A549 (cell line): ENCODE results near the gene MAP2K6. TPM values are rescaled to one million over a fixed set of nuclear protein-coding genes. Genes with fewer than 3 reads are reported as not detected.

Experiments
- ATAC-seq, 2 experiments: fragments of 200-7000 bp in 1 of 2; fragments of >200 bp in 1 of 2; cut with Nextera tagmentation in 1 of 2; cut with Tn5 transposase in 1 of 2; 3 replicates each; pipeline versions ENCODE4 v1.8.0 to v1.9.1; 2018 to 2020; ENCODE audit warnings: mild to moderate bottlenecking in 1 of 2, moderate library complexity in 1 of 2
- CTCF ChIA-PET: fragments of 300-600 bp; sonication (Branson Sonifier 250); formaldehyde crosslinking; extraction: SDS; loops from one replicate; lab custom pipeline; 2021; ENCODE audit warnings: antibody characterized with exemption, inconsistent platforms; lab: Yijun Ruan, JAX
- POLR2A ChIA-PET: fragments of 350-600 bp; formaldehyde crosslinking; extraction: SDS; loops from one replicate; lab custom pipeline; 2021; ENCODE audit warnings: antibody characterized with exemption, inconsistent platforms; lab: Yijun Ruan, JAX
- DNase-seq, 2 experiments: peaks; one replicate each; pipeline versions ENCODE4 v3.0.0 to v3.0.0-alpha.2; 2011 to 2016; ENCODE audit warnings: low read depth in 1 of 2, low spot score in 1 of 2
- FAIRE-seq: peaks from 2 replicates; lab custom pipeline; 2011; peaks lifted over from hg19 to GRCh38; lab: Jason Lieb, UNC
- H3K27ac ChIP-seq, 2 experiments: fragments of >200 bp; sonication (Bioruptor Twin); formaldehyde crosslinking; 3 replicates each; pipeline ENCODE4 v1.5.1; 2016 to 2017
- H3K4me1 ChIP-seq: fragments of >200 bp; sonication (Bioruptor Twin); formaldehyde crosslinking; 3 replicates; pipeline ENCODE4 v1.6.1; 2016
- H3K4me2 ChIP-seq: fragments of >200 bp; sonication (Bioruptor Twin); formaldehyde crosslinking; 3 replicates; pipeline ENCODE4 v1.6.1; 2016
- H3K4me3 ChIP-seq: fragments of >200 bp; sonication (Bioruptor Twin); formaldehyde crosslinking; 3 replicates; pipeline ENCODE4 v1.5.1; 2016
- H3K9me3 ChIP-seq: fragments of >200 bp; sonication (Bioruptor Twin); formaldehyde crosslinking; 3 replicates; pipeline ENCODE4 v1.6.1; 2016
- BHLHE40 ChIP-seq: IDR thresholded peaks from 2 replicates; pipeline ENCODE4 v1.6.1; 2012; ENCODE audit warnings: low read depth, low read length, inconsistent platforms
- CBX2 ChIP-seq: fragments of 200-600 bp; sonication (generic); IDR thresholded peaks from 2 replicates; pipeline ENCODE4 v1.6.1; 2016; ENCODE audit warnings: low read depth, mild to moderate bottlenecking, borderline replicate concordance
- CHD4 ChIP-seq: fragments of 200-600 bp; sonication (generic); IDR thresholded peaks from 2 replicates; pipeline ENCODE4 v1.6.1; 2016; ENCODE audit warnings: antibody characterized with exemption, mild to moderate bottlenecking, borderline replicate concordance
- E2F6 ChIP-seq: IDR thresholded peaks from 2 replicates; pipeline ENCODE4 v1.6.1; 2012; ENCODE audit warnings: low read depth, borderline replicate concordance
- HES2 ChIP-seq: fragments of >200 bp; sonication (Bioruptor Twin); formaldehyde crosslinking; IDR thresholded peaks from 2 replicates; pipeline ENCODE4 v1.6.1; 2016
- HOXB13 ChIP-seq: fragments of 250-450 bp; sonication (Bioruptor Pico); IDR thresholded peaks from 2 replicates; pipeline ENCODE4 v1.5.0; 2020; ENCODE audit warnings: low read depth, mild to moderate bottlenecking, moderate library complexity
- HOXB5 ChIP-seq: fragments of 250-450 bp; sonication (Bioruptor Pico); IDR thresholded peaks from 2 replicates; pipeline ENCODE4 v1.5.0; 2020; ENCODE audit warnings: mild to moderate bottlenecking, moderate library complexity
- JUNB ChIP-seq: fragments of >200 bp; sonication (Bioruptor Twin); formaldehyde crosslinking; IDR thresholded peaks from 2 replicates; pipeline ENCODE4 v1.6.1; 2016
- KDM1A ChIP-seq: fragments of 200-600 bp; sonication (generic); IDR thresholded peaks from 2 replicates; pipeline ENCODE4 v1.6.1; 2016; ENCODE audit warnings: low read depth, mild to moderate bottlenecking
- MAFK ChIP-seq: fragments of 450-650 bp; IDR thresholded peaks from 2 replicates; pipeline ENCODE4 v1.6.1; 2014; ENCODE audit not compliant: partially characterized antibody
- NFE2L2 ChIP-seq: fragments of 150-350 bp; conservative IDR thresholded peaks from 2 replicates; pipeline ENCODE4 v1.6.1; 2014; ENCODE audit warnings: low read length
- NPAS2 ChIP-seq: fragments of 250-450 bp; sonication (Bioruptor Pico); IDR thresholded peaks from 2 replicates; pipeline ENCODE4 v1.8.0; 2022; ENCODE audit warnings: mild to moderate bottlenecking, moderate library complexity, borderline replicate concordance
- NR3C1 ChIP-seq: fragments of >200 bp; sonication (Bioruptor Twin); formaldehyde crosslinking; IDR thresholded peaks from 3 replicates; pipeline ENCODE4 v1.6.1; 2017
- POLR2AphosphoS2 ChIP-seq: conservative IDR thresholded peaks from 2 replicates; pipeline ENCODE4 v1.6.1; 2012; ENCODE audit warnings: low read length, improper control_type of control experiment, inconsistent platforms
- RAD21 ChIP-seq, 2 experiments: fragments of >200 bp in 1 of 2; sonication (Bioruptor Twin) in 1 of 2; formaldehyde crosslinking in 1 of 2; IDR thresholded peaks in 1 of 2; conservative IDR thresholded peaks in 1 of 2; 2 replicates in 1 of 2; 3 replicates in 1 of 2; pipeline ENCODE4 v1.6.1; 2012 to 2018; ENCODE audit warnings: inconsistent platforms in 1 of 2
- RARB ChIP-seq: fragments of 250-450 bp; sonication (Bioruptor Pico); IDR thresholded peaks from 2 replicates; pipeline ENCODE4 v1.8.0; 2021; ENCODE audit warnings: mild to moderate bottlenecking, moderate library complexity
- RFX5 ChIP-seq: fragments of 450-650 bp; IDR thresholded peaks from 2 replicates; pipeline ENCODE4 v1.7.1; 2014; ENCODE audit warnings: antibody characterized with exemption, mild to moderate bottlenecking, moderate library complexity
- SREBF2 ChIP-seq: fragments of 450-650 bp; IDR thresholded peaks from 2 replicates; pipeline ENCODE4 v1.6.1; 2014; ENCODE audit warnings: mild to moderate bottlenecking, moderate library complexity
- TP53 ChIP-seq: fragments of 250-450 bp; sonication (Bioruptor Pico); IDR thresholded peaks from 2 replicates; pipeline ENCODE4 v1.5.0; 2021; ENCODE audit warnings: mild to moderate bottlenecking, moderate library complexity
- ZC3H11A ChIP-seq: fragments of 450-650 bp; IDR thresholded peaks from 2 replicates; pipeline ENCODE4 v1.6.1; 2014; ENCODE audit warnings: antibody characterized with exemption, mild to moderate bottlenecking
- ZFP36 ChIP-seq: fragments of 450-650 bp; IDR thresholded peaks from 2 replicates; pipeline ENCODE4 v1.6.1; 2014; ENCODE audit warnings: borderline replicate concordance; ENCODE audit not compliant: partially characterized antibody
- WGBS: methylation state at CpG from one replicate; pipeline ENCODE4 v1.1.6; 2017; ENCODE audit errors: missing lambda C conversion rate; 5-methylcytosine and 5-hydroxymethylcytosine counted together
- polyA plus RNA-seq, 4 experiments: library from polyadenylated mRNA; depleted of rRNA in 3 of 4; stranded (reverse); fragments of >200 nt; fragmentation: RNase III in 1 of 4; extraction: RNeasy Plus Mini Kit Qiagen cat#74134 plus additional on column Dnase treatment in 1 of 4; gene quantifications; 2 replicates in 3 of 4; 3 replicates in 1 of 4; pipeline ENCODE4 v1.2.3, GENCODE V29; 2011 to 2017
- TF ChIP-seq, protein P1 (sequence below): fragments of >200 bp; sonication (Bioruptor Twin); formaldehyde crosslinking; IDR thresholded peaks from 3 replicates; pipeline ENCODE4 v1.5.1; 2016

Gene MAP2K6
- polyA plus RNA-seq, 2 of the 4 experiments (the other 2 are of a cell fraction) = 20.2 to 20.7 TPM

DNA sequence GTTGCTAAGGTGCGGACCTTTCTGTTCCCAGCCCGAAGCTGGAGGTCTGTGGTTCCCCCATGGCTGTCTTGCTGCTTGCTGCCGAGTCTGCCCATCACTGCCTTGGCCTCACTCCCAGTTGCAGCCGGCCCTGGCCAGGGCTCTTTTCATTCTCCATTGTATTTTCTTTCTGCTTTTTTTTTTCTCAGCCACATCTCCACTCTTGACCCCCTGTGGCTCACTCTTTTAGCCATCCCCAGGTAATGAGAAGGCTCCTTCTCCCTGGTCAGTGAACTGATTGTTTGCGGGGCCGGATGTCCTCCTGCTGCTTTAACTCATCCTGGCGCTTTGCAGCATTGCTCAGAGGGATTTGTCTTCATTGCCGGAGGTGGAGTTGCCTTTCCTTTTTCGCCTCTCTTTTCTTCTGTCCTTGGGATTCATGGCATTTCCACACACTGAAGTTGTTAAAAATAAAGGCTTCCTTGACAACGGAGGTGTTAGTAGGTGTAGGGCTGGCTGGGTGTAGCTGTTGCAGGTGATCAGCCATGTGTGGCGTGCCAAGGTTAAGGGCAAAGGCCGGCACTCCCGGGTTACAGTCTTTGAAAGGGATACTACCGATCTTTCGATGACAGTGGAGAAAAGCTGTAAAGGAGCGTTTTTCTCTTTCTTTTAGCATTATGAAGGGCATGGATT lies 34.1 kb downstream of the MAP2K6 start (continued):
- TF ChIP-seq SREBF2 = no peak

GRCh38 chr17:69450131-69450530 lies 35.6 kb downstream of the MAP2K6 start:
- ChIA-PET CTCF (interaction anchor here (1.0 to 1.3 kb wide), 2 partner anchors 20 to 45 kb away, joined by 4 to 5 read pairs; no protein-coding TSS in a partner anchor), POLR2A (no interaction called here)
- no peak for DNase-seq
- Histone ChIP-seq H3K9me3 (no peaks in the 10 kb centered on the region), H3K4me1 (peaks cover 7% of the 10 kb centered on the region; the same call in 2 of the 3 replicates), H3K4me3 (no peak overlapping the region), H3K27ac (no peak overlapping the region), H3K4me2 (no peak overlapping the region)
- WGBS = 89% methylated on average over 4 of the region's 4 CpGs
- no peak for ATAC-seq
- FAIRE-seq = no peak
- TF ChIP-seq, protein P1, sequence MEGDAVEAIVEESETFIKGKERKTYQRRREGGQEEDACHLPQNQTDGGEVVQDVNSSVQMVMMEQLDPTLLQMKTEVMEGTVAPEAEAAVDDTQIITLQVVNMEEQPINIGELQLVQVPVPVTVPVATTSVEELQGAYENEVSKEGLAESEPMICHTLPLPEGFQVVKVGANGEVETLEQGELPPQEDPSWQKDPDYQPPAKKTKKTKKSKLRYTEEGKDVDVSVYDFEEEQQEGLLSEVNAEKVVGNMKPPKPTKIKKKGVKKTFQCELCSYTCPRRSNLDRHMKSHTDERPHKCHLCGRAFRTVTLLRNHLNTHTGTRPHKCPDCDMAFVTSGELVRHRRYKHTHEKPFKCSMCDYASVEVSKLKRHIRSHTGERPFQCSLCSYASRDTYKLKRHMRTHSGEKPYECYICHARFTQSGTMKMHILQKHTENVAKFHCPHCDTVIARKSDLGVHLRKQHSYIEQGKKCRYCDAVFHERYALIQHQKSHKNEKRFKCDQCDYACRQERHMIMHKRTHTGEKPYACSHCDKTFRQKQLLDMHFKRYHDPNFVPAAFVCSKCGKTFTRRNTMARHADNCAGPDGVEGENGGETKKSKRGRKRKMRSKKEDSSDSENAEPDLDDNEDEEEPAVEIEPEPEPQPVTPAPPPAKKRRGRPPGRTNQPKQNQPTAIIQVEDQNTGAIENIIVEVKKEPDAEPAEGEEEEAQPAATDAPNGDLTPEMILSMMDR = no peak
- TF ChIP-seq HOXB13 (CRISPR knock-in tag) (no peak), RAD21 (conservative IDR thresholded peaks at IDR 0.05 in 1 of 2, IDR thresholded peaks at IDR 0.05 in 1 of 2) (no peak), TP53 (no peak), HOXB5 (CRISPR knock-in tag) (no peak), NPAS2 (CRISPR knock-in tag) (no peak), HES2 (no peak), MAFK (no peak), NFE2L2 (no peak), E2F6 (no peak), ZC3H11A (no peak), NR3C1 (no peak), ZFP36 (no peak), JUNB (no peak), BHLHE40 (no peak)

DNA sequence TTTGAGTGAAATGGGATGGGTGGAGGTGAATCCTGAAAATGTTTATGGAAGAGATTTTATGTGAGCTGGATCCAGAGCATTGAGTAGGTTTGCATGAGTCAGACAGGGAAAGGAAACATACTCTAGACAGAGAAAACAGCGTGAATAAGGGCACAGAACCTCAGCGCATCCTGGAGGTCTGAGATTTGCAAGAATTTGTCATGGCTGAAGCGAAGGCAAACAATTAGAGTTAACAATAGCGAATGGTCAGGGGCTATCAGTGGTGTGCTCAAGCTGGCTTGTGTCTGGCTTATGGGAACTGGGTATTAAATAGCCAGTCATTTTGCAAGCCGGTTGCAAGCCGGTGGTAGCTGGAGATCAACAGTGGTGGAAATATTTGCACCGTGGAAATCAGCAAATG lies 36.4 kb downstream of the MAP2K6 start:
- POLR2A ChIA-PET = no interaction called here
- peaks cover 7% of the 10 kb centered on the region; the same call in 2 of the 3 replicates for H3K4me1 ChIP-seq
- FAIRE-seq (no peak), DNase-seq (no peak), ATAC-seq (peak in 1 of 2 experiments; percentile 60; a peak in 3 of 6 replicates)
- CTCF ChIA-PET = interaction anchor here (1.0 to 1.7 kb wide), 3 partner anchors 21 to 47 kb away, joined by 4 to 5 read pairs (median 4); no protein-coding TSS in a partner anchor
- no peak overlapping the region for H3K4me3 ChIP-seq
- no peaks in the 10 kb centered on the region for H3K9me3 ChIP-seq
- 80% methylated on average over 7 of the region's 7 CpGs for WGBS
- peak overlapping the region in 1 of 2 experiments; percentile 20; a peak in 2 of 6 replicates for H3K27ac ChIP-seq
- H3K4me2 ChIP-seq = no peak overlapping the region
- TF ChIP-seq NR3C1 (no peak), POLR2AphosphoS2 (no peak), CHD4 (no peak), RARB (CRISPR knock-in tag) (no peak), KDM1A (no peak), CBX2 (no peak), RFX5 (no peak), BHLHE40 (no peak)
- TF ChIP-seq, protein P1 = no peak
